HG02763 (cell line): ENCODE measurements around the gene ATP11B.
"Not testable (repeated sequence)": the region's sequence is repeated elsewhere in the genome, so short reads cannot be mapped to it uniquely, and the experiment has no call there.

Experiments
- ATAC-seq: cut with Tn5 transposase; IDR thresholded peaks from one replicate; pipeline ENCODE4 v1.9.1; 2021; ENCODE audit warnings: mild to moderate bottlenecking, moderate library complexity; ENCODE audit not compliant: unreplicated experiment

The ATP11B gene

GRCh38 chr3:182794455-182795388, 1.4 kb downstream of the ATP11B start:
- ATAC-seq = no peak

GRCh38 chr3:182795389-182795782, 2.1 kb downstream of the ATP11B start:
- peak; percentile 24 for ATAC-seq

GRCh38 chr3:182796310-182796709, 3.0 kb downstream of the ATP11B start:
- no peak for ATAC-seq

GRCh38 chr3:182797876-182798275, 4.6 kb downstream of the ATP11B start:
- ATAC-seq = no peak

GRCh38 chr3:182799143-182799542, 5.8 kb downstream of the ATP11B start:
- ATAC-seq = not testable (repeated sequence)

GRCh38 chr3:182800508-182800907, 7.2 kb downstream of the ATP11B start:
- no peak for ATAC-seq

- ATAC-seq = no peak
Measured at GRCh38 chr3:182802413-182803390, 9.4 kb downstream of the ATP11B start.

GRCh38 chr3:182803596-182803995, 10.3 kb downstream of the ATP11B start:
- no peak for ATAC-seq

- no peak for ATAC-seq
Measured at GRCh38 chr3:182807061-182807460, 13.8 kb downstream of the ATP11B start.

- ATAC-seq = no peak
Measured at GRCh38 chr3:182808041-182808770, 14.9 kb downstream of the ATP11B start.

- no peak for ATAC-seq
Measured at GRCh38 chr3:182809531-182809930, 16.2 kb downstream of the ATP11B start.

GRCh38 chr3:182810574-182811268, 17.4 kb downstream of the ATP11B start:
- ATAC-seq = no peak

GRCh38 chr3:182811269-182811596, 17.9 kb downstream of the ATP11B start:
- no peak for ATAC-seq

- ATAC-seq = no peak
Measured at GRCh38 chr3:182812123-182812522, 18.8 kb downstream of the ATP11B start.

- ATAC-seq = no peak
Measured at GRCh38 chr3:182814419-182815062, 21.2 kb downstream of the ATP11B start.

- ATAC-seq = no peak
Measured at GRCh38 chr3:182816181-182816580, 22.9 kb downstream of the ATP11B start.

GRCh38 chr3:182818296-182818978, 25.1 kb downstream of the ATP11B start:
- ATAC-seq = no peak

GRCh38 chr3:182821221-182821981, 28.1 kb downstream of the ATP11B start:
- ATAC-seq = no peak
